ENCODE results near the gene DLL1.

DNA sequence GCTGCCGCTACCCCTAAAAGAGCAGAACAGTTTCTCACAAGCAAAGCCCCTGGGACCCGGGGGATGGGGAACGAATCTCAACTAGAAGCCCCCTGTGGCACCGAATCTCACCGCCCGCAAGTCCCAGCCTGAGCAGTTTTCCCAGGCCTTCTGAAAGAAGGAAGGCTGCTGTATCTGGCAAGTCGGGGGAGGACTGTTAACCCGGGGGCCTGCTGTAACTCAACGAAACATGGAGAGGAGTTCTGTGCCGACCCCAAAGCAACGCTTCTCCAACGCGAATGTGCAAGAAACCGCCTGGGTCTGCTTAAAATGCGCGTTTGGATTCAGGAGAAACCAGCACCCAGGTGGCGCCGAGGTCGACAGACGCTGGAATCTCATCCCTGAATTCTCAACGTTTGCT is 34.2 kb downstream of the DLL1 start:
- TF ChIP-seq EZH2phosphoT487 (IDR thresholded peaks at IDR 0.05; ENCODE audit: borderline replicate concordance, low read depth, low read length) = no peak
- TF ChIP-seq, protein P1, sequence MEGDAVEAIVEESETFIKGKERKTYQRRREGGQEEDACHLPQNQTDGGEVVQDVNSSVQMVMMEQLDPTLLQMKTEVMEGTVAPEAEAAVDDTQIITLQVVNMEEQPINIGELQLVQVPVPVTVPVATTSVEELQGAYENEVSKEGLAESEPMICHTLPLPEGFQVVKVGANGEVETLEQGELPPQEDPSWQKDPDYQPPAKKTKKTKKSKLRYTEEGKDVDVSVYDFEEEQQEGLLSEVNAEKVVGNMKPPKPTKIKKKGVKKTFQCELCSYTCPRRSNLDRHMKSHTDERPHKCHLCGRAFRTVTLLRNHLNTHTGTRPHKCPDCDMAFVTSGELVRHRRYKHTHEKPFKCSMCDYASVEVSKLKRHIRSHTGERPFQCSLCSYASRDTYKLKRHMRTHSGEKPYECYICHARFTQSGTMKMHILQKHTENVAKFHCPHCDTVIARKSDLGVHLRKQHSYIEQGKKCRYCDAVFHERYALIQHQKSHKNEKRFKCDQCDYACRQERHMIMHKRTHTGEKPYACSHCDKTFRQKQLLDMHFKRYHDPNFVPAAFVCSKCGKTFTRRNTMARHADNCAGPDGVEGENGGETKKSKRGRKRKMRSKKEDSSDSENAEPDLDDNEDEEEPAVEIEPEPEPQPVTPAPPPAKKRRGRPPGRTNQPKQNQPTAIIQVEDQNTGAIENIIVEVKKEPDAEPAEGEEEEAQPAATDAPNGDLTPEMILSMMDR (conservative IDR thresholded peaks at IDR 0.05; ENCODE audit: low read length) = no peak

All from OCI-LY7 (cell line).